ENCODE results near the gene SYTL3. TPM values are rescaled to one million over a fixed set of nuclear protein-coding genes. Genes with fewer than 3 reads are reported as not detected.
A peak's percentile ranks its signal among the peaks of the same experiment; 100 is the strongest.

SYTL3 gene
- total RNA-seq, 3 donors from 2014 or later (not counting 1 experiment from before 2014, with no cell fraction given): 84.1 to 143 (median 89.0) TPM

DNA sequence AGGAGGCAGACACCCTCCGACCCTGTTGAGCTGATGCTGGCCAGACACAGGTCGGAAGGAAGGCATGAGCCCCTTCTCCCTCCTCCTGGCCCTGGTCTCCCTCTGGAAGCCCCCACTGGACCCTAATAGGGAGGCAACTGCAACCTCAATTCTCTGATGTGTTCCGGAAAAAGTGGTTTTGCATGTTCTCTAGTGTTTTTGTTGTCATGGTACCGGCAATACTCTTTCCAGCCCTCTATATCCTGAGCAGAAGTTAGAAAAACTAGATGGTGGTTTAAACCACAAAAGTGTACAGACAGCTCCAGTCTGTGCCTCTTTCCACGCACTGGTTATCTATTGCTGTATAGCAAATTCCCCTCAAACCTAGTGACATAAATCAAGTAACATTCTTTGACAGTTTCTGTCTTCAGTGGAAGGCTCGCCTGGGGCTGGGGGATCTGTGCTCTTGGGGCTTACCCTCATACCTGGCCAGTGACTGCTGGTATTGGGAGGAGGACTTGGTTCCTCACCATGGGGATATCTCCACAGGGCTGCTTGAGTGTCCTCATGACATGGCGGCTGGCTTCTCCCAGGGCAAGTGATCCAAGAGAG, 37.0 kb downstream of the SYTL3 start:
- Mint-ChIP-seq H3K27ac (peak overlapping the region; percentile 88 to 97), H3K36me3 (peaks cover 15% of the 10 kb centered on the region), H3K4me3 (peak overlapping the region; percentile 85), H3K27me3 (ENCODE audit: low read depth in 2 of 2) (no peaks in the 10 kb centered on the region), H3K9me3 (no peaks in the 10 kb centered on the region), H3K4me1 (peaks cover 43 to 51% of the 10 kb centered on the region in 2 donors)
- H3K27me3 ChIP-seq (ENCODE audit: control insufficient read depth, insufficient read depth, low read length): no peaks in the 10 kb centered on the region
- H3K9me3 ChIP-seq (ENCODE audit: control insufficient read depth, insufficient read depth, low read length): no peaks in the 10 kb centered on the region
- H3K4me1 ChIP-seq (ENCODE audit: control insufficient read depth, insufficient read depth, low read length): peaks cover 37% of the 10 kb centered on the region
- intact Hi-C loops (cut with micrococcal nuclease): loop anchor here (1.0 to 5.0 kb wide), 3 partner anchors 34 to 475 kb away; no protein-coding TSS in a partner anchor
- TF ChIP-seq, protein P1, sequence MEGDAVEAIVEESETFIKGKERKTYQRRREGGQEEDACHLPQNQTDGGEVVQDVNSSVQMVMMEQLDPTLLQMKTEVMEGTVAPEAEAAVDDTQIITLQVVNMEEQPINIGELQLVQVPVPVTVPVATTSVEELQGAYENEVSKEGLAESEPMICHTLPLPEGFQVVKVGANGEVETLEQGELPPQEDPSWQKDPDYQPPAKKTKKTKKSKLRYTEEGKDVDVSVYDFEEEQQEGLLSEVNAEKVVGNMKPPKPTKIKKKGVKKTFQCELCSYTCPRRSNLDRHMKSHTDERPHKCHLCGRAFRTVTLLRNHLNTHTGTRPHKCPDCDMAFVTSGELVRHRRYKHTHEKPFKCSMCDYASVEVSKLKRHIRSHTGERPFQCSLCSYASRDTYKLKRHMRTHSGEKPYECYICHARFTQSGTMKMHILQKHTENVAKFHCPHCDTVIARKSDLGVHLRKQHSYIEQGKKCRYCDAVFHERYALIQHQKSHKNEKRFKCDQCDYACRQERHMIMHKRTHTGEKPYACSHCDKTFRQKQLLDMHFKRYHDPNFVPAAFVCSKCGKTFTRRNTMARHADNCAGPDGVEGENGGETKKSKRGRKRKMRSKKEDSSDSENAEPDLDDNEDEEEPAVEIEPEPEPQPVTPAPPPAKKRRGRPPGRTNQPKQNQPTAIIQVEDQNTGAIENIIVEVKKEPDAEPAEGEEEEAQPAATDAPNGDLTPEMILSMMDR (IDR thresholded peaks at IDR 0.05): no peak
- DNase-seq (peak; percentile 44 to 90), ATAC-seq (peak; percentile 84 to 94 (median 93))
- H3K4me3 ChIP-seq (ENCODE audit: low read length): no peak overlapping the region
- peaks cover 26% of the 10 kb centered on the region for H3K36me3 ChIP-seq (ENCODE audit: control insufficient read depth, insufficient read depth, low read length)
- peak overlapping the region; percentile 92 for H3K27ac ChIP-seq (ENCODE audit: low read length)
- WGBS (ENCODE audit: insufficient coverage): 19% methylated on average over 6 of the region's 7 CpGs

DNA sequence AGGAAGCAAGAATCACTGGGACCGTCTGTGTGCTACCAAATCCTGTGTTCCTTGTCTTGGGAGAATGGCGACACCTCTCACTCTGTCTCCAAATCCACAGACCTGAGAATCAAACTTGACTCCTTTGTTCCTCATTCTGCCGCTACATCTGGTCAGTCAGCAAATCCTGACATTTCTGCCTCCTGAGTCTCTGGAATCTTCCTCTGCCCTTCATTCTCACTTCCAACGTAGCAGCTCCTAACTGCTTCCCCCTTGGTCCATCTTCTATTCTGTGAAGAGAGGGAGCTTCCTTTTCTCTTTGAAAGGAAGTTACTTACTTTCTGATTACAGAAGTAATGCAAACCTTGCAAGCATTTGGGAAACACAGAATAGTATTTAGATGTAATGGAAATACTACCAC, 37.7 kb downstream of the SYTL3 start:
- WGBS (ENCODE audit: insufficient coverage): 70% methylated on average over 3 of the region's 4 CpGs
- no peak for DNase-seq
- intact Hi-C loops (cut with micrococcal nuclease): loop anchor here (1.0 to 5.0 kb wide), 3 partner anchors 33 to 475 kb away; no protein-coding TSS in a partner anchor
- no peak for ATAC-seq
- no peaks in the 10 kb centered on the region for H3K27me3 ChIP-seq (ENCODE audit: control insufficient read depth, insufficient read depth, low read length)
- H3K4me1 Mint-ChIP-seq: peaks cover 43 to 51% of the 10 kb centered on the region in 2 donors
- peaks cover 15% of the 10 kb centered on the region for H3K36me3 Mint-ChIP-seq
- peak overlapping the region; percentile 92 for H3K27ac ChIP-seq (ENCODE audit: low read length)
- peak overlapping the region; percentile 88 to 97 for H3K27ac Mint-ChIP-seq
- H3K9me3 Mint-ChIP-seq: no peaks in the 10 kb centered on the region
- no peaks in the 10 kb centered on the region for H3K9me3 ChIP-seq (ENCODE audit: control insufficient read depth, insufficient read depth, low read length)
- H3K27me3 Mint-ChIP-seq (ENCODE audit: low read depth in 2 of 2): no peaks in the 10 kb centered on the region
- peaks cover 26% of the 10 kb centered on the region for H3K36me3 ChIP-seq (ENCODE audit: control insufficient read depth, insufficient read depth, low read length)
- TF ChIP-seq, protein P1 (IDR thresholded peaks at IDR 0.05): no peak
- peaks cover 37% of the 10 kb centered on the region for H3K4me1 ChIP-seq (ENCODE audit: control insufficient read depth, insufficient read depth, low read length)
- no peak overlapping the region for H3K4me3 ChIP-seq (ENCODE audit: low read length)
- peak overlapping the region; percentile 85 for H3K4me3 Mint-ChIP-seq

DNA sequence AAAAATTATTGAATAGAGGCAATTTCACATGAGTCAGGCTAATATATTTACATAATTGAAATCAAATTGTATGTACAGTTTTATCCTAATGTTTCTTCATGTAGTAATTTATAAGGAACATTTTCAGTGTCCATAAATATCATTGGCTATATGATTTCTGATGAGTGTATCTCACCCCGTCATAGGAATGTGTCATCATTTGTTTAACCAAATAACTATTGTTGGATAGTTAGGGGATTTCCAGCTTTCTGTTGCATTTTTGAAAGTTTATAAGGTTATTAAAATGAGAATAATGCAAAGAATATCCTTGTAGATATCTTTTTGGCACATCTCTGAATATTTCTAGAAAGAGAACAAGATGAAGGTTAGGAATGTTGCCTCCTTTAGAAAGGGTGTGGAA, 39.0 kb downstream of the SYTL3 start:
- Mint-ChIP-seq H3K27me3 (ENCODE audit: low read depth in 2 of 2) (no peaks in the 10 kb centered on the region), H3K27ac (peak overlapping the region in 1 of 2 donors; percentile 97), H3K9me3 (no peaks in the 10 kb centered on the region), H3K4me1 (peaks cover 34 to 45% of the 10 kb centered on the region in 2 donors), H3K4me3 (no peak overlapping the region), H3K36me3 (peaks cover 6% of the 10 kb centered on the region)
- TF ChIP-seq, protein P1 (IDR thresholded peaks at IDR 0.05): no peak
- peaks cover 37% of the 10 kb centered on the region for H3K4me1 ChIP-seq (ENCODE audit: control insufficient read depth, insufficient read depth, low read length)
- no CpG with 5 or more reads among the region's 1 CpG for WGBS (ENCODE audit: insufficient coverage)
- intact Hi-C loops (cut with micrococcal nuclease): loop anchor here (5.0 kb wide), 1 partner anchor 477 kb away; no protein-coding TSS in a partner anchor
- no peaks in the 10 kb centered on the region for H3K27me3 ChIP-seq (ENCODE audit: control insufficient read depth, insufficient read depth, low read length)
- no peak overlapping the region for H3K27ac ChIP-seq (ENCODE audit: low read length)
- no peak overlapping the region for H3K4me3 ChIP-seq (ENCODE audit: low read length)
- peaks cover 14% of the 10 kb centered on the region for H3K36me3 ChIP-seq (ENCODE audit: control insufficient read depth, insufficient read depth, low read length)
- DNase-seq (peak in 1 of 2 donors; percentile 46), ATAC-seq (peak in 1 of 3 donors; percentile 16)
- H3K9me3 ChIP-seq (ENCODE audit: control insufficient read depth, insufficient read depth, low read length): no peaks in the 10 kb centered on the region
